ENCODE data around the gene TMEM98.

DNA sequence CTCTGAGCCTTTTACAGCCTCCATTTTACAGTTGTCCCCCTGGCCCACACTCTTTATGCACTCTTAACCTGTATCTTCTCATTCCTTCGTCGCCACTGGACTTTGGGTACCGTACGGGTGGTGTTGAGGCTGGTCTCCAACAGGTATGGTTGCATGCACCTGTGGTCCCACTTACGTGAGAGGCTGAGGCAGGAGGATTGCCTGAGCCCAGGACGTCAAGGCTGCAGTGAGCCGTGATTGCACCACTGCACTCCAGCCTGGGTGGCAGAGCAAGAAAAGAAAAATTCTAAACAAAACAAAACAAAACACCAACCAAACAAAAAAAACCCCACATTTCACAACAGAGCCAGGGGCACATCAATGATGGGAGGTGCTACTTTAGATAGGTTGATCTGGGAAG is 14.4 kb upstream of the TMEM98 start:
- TF ChIP-seq, protein P1, sequence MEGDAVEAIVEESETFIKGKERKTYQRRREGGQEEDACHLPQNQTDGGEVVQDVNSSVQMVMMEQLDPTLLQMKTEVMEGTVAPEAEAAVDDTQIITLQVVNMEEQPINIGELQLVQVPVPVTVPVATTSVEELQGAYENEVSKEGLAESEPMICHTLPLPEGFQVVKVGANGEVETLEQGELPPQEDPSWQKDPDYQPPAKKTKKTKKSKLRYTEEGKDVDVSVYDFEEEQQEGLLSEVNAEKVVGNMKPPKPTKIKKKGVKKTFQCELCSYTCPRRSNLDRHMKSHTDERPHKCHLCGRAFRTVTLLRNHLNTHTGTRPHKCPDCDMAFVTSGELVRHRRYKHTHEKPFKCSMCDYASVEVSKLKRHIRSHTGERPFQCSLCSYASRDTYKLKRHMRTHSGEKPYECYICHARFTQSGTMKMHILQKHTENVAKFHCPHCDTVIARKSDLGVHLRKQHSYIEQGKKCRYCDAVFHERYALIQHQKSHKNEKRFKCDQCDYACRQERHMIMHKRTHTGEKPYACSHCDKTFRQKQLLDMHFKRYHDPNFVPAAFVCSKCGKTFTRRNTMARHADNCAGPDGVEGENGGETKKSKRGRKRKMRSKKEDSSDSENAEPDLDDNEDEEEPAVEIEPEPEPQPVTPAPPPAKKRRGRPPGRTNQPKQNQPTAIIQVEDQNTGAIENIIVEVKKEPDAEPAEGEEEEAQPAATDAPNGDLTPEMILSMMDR (IDR thresholded peaks at IDR 0.05) = no peak
- no peak for TF ChIP-seq POLR2AphosphoS5 (IDR thresholded peaks at IDR 0.05)
